ENCODE measurements around the gene ADORA3. TPM values are rescaled to one million over a fixed set of nuclear protein-coding genes. Genes with fewer than 3 reads are reported as not detected.

The ADORA3 gene
- total and polyA plus RNA-seq, 2 of the 4 experiments (the other 2 are of a cell fraction), result not detected

- H3K4me3 ChIP-seq (ENCODE audit: insufficient read depth, low read depth, low read length), result no peak overlapping the region
- H2AK5ac ChIP-seq (ENCODE audit: low read depth, low read length), result no peak overlapping the region
- no peak overlapping the region for H2BK20ac ChIP-seq (ENCODE audit: low read depth, low read length)
- no CpG with 5 or more reads among the region's 6 CpGs for WGBS, 2 experiments (ENCODE audit: extremely low coverage in 2 of 2, insufficient read length in 1 of 2)
- H2BK5ac ChIP-seq (ENCODE audit: low read depth, low read length, poor library complexity, severe bottlenecking), result no peak overlapping the region
- no peak for DNase-seq
- no peak overlapping the region for H2AK9ac ChIP-seq (replicated peaks; ENCODE audit: low read depth, low read length, poor library complexity)
- intact Hi-C loops (cut with micrococcal nuclease) (no loop called here), dilution Hi-C loops (cut with HindIII; ENCODE audit: low sequenced_read_pairs, unreplicated experiment) (no loop called here), in situ Hi-C loops (cut with MboI; ENCODE audit: low sequenced_read_pairs) (loop anchor here (25.0 kb wide), 1 partner anchor 875 kb away; no protein-coding TSS in a partner anchor)
- no peaks in the 10 kb centered on the region for H4K20me1 ChIP-seq (ENCODE audit: insufficient read depth, low read length)
- H3K27me3 ChIP-seq (ENCODE audit: control insufficient read depth, insufficient read depth, low read length), result peaks cover 8% of the 10 kb centered on the region
- no peak overlapping the region; the same call in 1 of the 2 replicates for H3K4ac ChIP-seq (ENCODE audit: low read depth, low read length)
- H4K8ac ChIP-seq (ENCODE audit: low read depth in 2 of 2, low read length in 2 of 2), result no peak overlapping the region
- H3K18ac ChIP-seq (ENCODE audit: low read depth, low read length), result no peak overlapping the region
- H3K36me3 ChIP-seq (ENCODE audit: control insufficient read depth, insufficient read depth, low read length), result no peaks in the 10 kb centered on the region
- H3K4me1 ChIP-seq (ENCODE audit: control insufficient read depth, insufficient read depth, low read length), result no peaks in the 10 kb centered on the region
- H2BK15ac ChIP-seq (ENCODE audit: low read depth, low read length), result no peak overlapping the region
- H3K9ac ChIP-seq (ENCODE audit: low read depth, low read length), result no peak overlapping the region
- H3K23ac ChIP-seq (ENCODE audit: low read depth, low read length), result no peak overlapping the region
- TF ChIP-seq NFE2L2 (IDR thresholded peaks at IDR 0.05; ENCODE audit: low read depth, low read length), result no peak
- no peak for TF ChIP-seq ELK1 (IDR thresholded peaks at IDR 0.05; ENCODE audit: borderline replicate concordance, low read depth, low read length)
- no peak for TF ChIP-seq MAZ (IDR thresholded peaks at IDR 0.05; ENCODE audit: borderline replicate concordance, low read depth, low read length)
- no peak for TF ChIP-seq RAD21 (IDR thresholded peaks at IDR 0.05; ENCODE audit: low read length)
- no peak for TF ChIP-seq MAFK (IDR thresholded peaks at IDR 0.05; ENCODE audit: low read depth, low read length)
- TF ChIP-seq USF2 (IDR thresholded peaks at IDR 0.05; ENCODE audit: low read depth, low read length), result no peak
- no peaks in the 10 kb centered on the region for H3K9me1 ChIP-seq (ENCODE audit: insufficient read depth, low read length)
- no peak overlapping the region for H3K4me2 ChIP-seq (ENCODE audit: low read depth, low read length)
- BruUV-seq (replicated peaks), result no TSS peak
- no peaks in the 10 kb centered on the region for H3K79me1 ChIP-seq (ENCODE audit: low read depth in 1 of 2, low read length in 2 of 2)
- POLR2A ChIA-PET (ENCODE audit: unreplicated experiment), result no interaction called here
- no peak overlapping the region for H3K27ac ChIP-seq (ENCODE audit: insufficient read depth, low read length)
- no peak for ATAC-seq (ENCODE audit: low read depth)
- H4K5ac ChIP-seq (ENCODE audit: low read depth, low read length), result no peak overlapping the region
- no peak overlapping the region for H2AFZ ChIP-seq (replicated peaks; ENCODE audit: low read length, poor library complexity)
- H3K9me3 ChIP-seq (ENCODE audit: control insufficient read depth, insufficient read depth, low read length), result no peaks in the 10 kb centered on the region
- H3K14ac ChIP-seq (replicated peaks; ENCODE audit: low read depth, low read length), result no peak overlapping the region
- no peak overlapping the region for H3K56ac ChIP-seq (ENCODE audit: extremely low read depth, insufficient read depth, low read length)
- CTCF ChIA-PET, result interaction anchor here (0.6 to 0.9 kb wide), 2 partner anchors 22 to 229 kb away, joined by 5 to 7 read pairs; no protein-coding TSS in a partner anchor
- H4K91ac ChIP-seq (ENCODE audit: insufficient read depth, low read depth, low read length), result no peak overlapping the region
- H2BK120ac ChIP-seq (ENCODE audit: low read depth, low read length), result no peak overlapping the region
Observed at GRCh38 chr1:111487133-111487532, 16.3 kb downstream of the ADORA3 start.
